Measurements from ENCODE around the gene CARS2.

The CARS2 gene

GRCh38 chr13:110605132-110605531 lies 100.8 kb downstream of the CARS2 start:
- TF ChIP-seq CTCF (IDR thresholded peaks at IDR 0.05; ENCODE audit: unreplicated experiment in 3 of 3) = no peak
- no peaks in the 10 kb centered on the region for H3K4me1 Mint-ChIP-seq
- H3K27ac Mint-ChIP-seq = no peak overlapping the region
- peaks cover 5% of the 10 kb centered on the region for H3K36me3 Mint-ChIP-seq (ENCODE audit: low read depth)
- H3K9me3 Mint-ChIP-seq = peaks cover 9% of the 10 kb centered on the region
- peaks cover 4% of the 10 kb centered on the region for H3K27me3 Mint-ChIP-seq (ENCODE audit: low read depth)
- H3K4me3 Mint-ChIP-seq = no peak overlapping the region

- peaks cover 4% of the 10 kb centered on the region for H3K9me3 Mint-ChIP-seq
- no peaks in the 10 kb centered on the region for H3K4me1 Mint-ChIP-seq
- no peak overlapping the region for H3K27ac Mint-ChIP-seq
- H3K36me3 Mint-ChIP-seq (ENCODE audit: low read depth) = no peaks in the 10 kb centered on the region
- TF ChIP-seq CTCF (IDR thresholded peaks at IDR 0.05; ENCODE audit: unreplicated experiment in 3 of 3) = no peak
- H3K4me3 Mint-ChIP-seq = no peak overlapping the region
- peaks cover 4% of the 10 kb centered on the region for H3K27me3 Mint-ChIP-seq (ENCODE audit: low read depth)
Observed at GRCh38 chr13:110600980-110601379, 104.9 kb downstream of the CARS2 start.

- no peak overlapping the region for H3K27ac Mint-ChIP-seq
- peaks cover 4% of the 10 kb centered on the region for H3K27me3 Mint-ChIP-seq (ENCODE audit: low read depth)
- H3K9me3 Mint-ChIP-seq = peaks cover 4% of the 10 kb centered on the region
- no peaks in the 10 kb centered on the region for H3K36me3 Mint-ChIP-seq (ENCODE audit: low read depth)
- no peak for TF ChIP-seq CTCF (IDR thresholded peaks at IDR 0.05; ENCODE audit: unreplicated experiment in 3 of 3)
- H3K4me1 Mint-ChIP-seq = no peaks in the 10 kb centered on the region
- H3K4me3 Mint-ChIP-seq = no peak overlapping the region
Observed at GRCh38 chr13:110600261-110600819, 105.6 kb downstream of the CARS2 start.

GRCh38 chr13:110597041-110597689 lies 108.8 kb downstream of the CARS2 start:
- TF ChIP-seq CTCF (IDR thresholded peaks at IDR 0.05; ENCODE audit: unreplicated experiment in 3 of 3) = no peak
- no peaks in the 10 kb centered on the region for H3K9me3 Mint-ChIP-seq
- H3K4me3 Mint-ChIP-seq = no peak overlapping the region
- H3K27ac Mint-ChIP-seq = no peak overlapping the region
- H3K27me3 Mint-ChIP-seq (ENCODE audit: low read depth) = no peaks in the 10 kb centered on the region
- no peaks in the 10 kb centered on the region for H3K4me1 Mint-ChIP-seq
- no peaks in the 10 kb centered on the region for H3K36me3 Mint-ChIP-seq (ENCODE audit: low read depth)

GRCh38 chr13:110593430-110594130 lies 112.3 kb downstream of the CARS2 start:
- no peak overlapping the region for H3K27ac Mint-ChIP-seq
- TF ChIP-seq CTCF (IDR thresholded peaks at IDR 0.05; ENCODE audit: unreplicated experiment in 3 of 3) = peak; percentile 59 to 80 (median 61)
- H3K27me3 Mint-ChIP-seq (ENCODE audit: low read depth) = peaks cover 6% of the 10 kb centered on the region

More at GRCh38 chr13:110593430-110594130, 112.3 kb downstream of the CARS2 start:
- H3K9me3 Mint-ChIP-seq = no peaks in the 10 kb centered on the region
- H3K4me3 Mint-ChIP-seq = no peak overlapping the region
- H3K4me1 Mint-ChIP-seq = no peaks in the 10 kb centered on the region
- H3K36me3 Mint-ChIP-seq (ENCODE audit: low read depth) = no peaks in the 10 kb centered on the region

Measured in nephron (organoid).